HG03565 (cell line): ENCODE results near the gene C1QTNF9B.
"Not testable (repeated sequence)": the region's sequence is repeated elsewhere in the genome, so short reads cannot be mapped to it uniquely, and the experiment has no call there.

Experiments used
- ATAC-seq: cut with Tn5 transposase; IDR thresholded peaks from one replicate; pipeline ENCODE4 v1.9.1; 2021; ENCODE audit warnings: mild to moderate bottlenecking, moderate library complexity; ENCODE audit not compliant: unreplicated experiment

The C1QTNF9B gene

GRCh38 chr13:23897452-23897919, at the start of gene C1QTNF9B:
TSS of gene C1QTNF9B (minus strand) at chr13:23897502.
- ATAC-seq, result not testable (repeated sequence)

- ATAC-seq, result no peak
Observed at GRCh38 chr13:23946900-23947299, 49.6 kb upstream of the C1QTNF9B start.

- no peak for ATAC-seq
Observed at GRCh38 chr13:23946067-23946466, 48.8 kb upstream of the C1QTNF9B start.

GRCh38 chr13:23945612-23946011, 48.3 kb upstream of the C1QTNF9B start:
- no peak for ATAC-seq

- no peak for ATAC-seq
Observed at GRCh38 chr13:23941211-23941610, 43.9 kb upstream of the C1QTNF9B start.

- not testable (repeated sequence) for ATAC-seq
Observed at GRCh38 chr13:23939666-23940065, 42.4 kb upstream of the C1QTNF9B start.

- ATAC-seq, result no peak
Observed at GRCh38 chr13:23934520-23934919, 37.2 kb upstream of the C1QTNF9B start.

GRCh38 chr13:23928985-23929384, 31.7 kb upstream of the C1QTNF9B start:
- no peak for ATAC-seq

- ATAC-seq, result no peak
Observed at GRCh38 chr13:23923031-23923430, 25.7 kb upstream of the C1QTNF9B start.

GRCh38 chr13:23922005-23922932, 25.0 kb upstream of the C1QTNF9B start:
- ATAC-seq, result no peak

GRCh38 chr13:23921451-23921888, 24.2 kb upstream of the C1QTNF9B start:
- no peak for ATAC-seq

GRCh38 chr13:23919006-23919405, 21.7 kb upstream of the C1QTNF9B start:
- ATAC-seq, result no peak

GRCh38 chr13:23918208-23918607, 20.9 kb upstream of the C1QTNF9B start:
- no peak for ATAC-seq

- no peak for ATAC-seq
Observed at GRCh38 chr13:23915308-23915707, 18.0 kb upstream of the C1QTNF9B start.

GRCh38 chr13:23912469-23912868, 15.2 kb upstream of the C1QTNF9B start:
- no peak for ATAC-seq

GRCh38 chr13:23909606-23910005, 12.3 kb upstream of the C1QTNF9B start:
- ATAC-seq, result no peak

GRCh38 chr13:23905766-23906165, 8.5 kb upstream of the C1QTNF9B start:
- no peak for ATAC-seq

GRCh38 chr13:23903906-23904280, 6.6 kb upstream of the C1QTNF9B start:
- no peak for ATAC-seq

GRCh38 chr13:23902975-23903905, 5.9 kb upstream of the C1QTNF9B start:
- ATAC-seq, result no peak

GRCh38 chr13:23901365-23901764, 4.1 kb upstream of the C1QTNF9B start:
- ATAC-seq, result no peak

- peak; percentile 53 for ATAC-seq
Observed at GRCh38 chr13:23899555-23899954, 2.3 kb upstream of the C1QTNF9B start.
